GM23338 (cell line): Measurements from ENCODE around the gene LHX1. TPM values are rescaled to one million over a fixed set of nuclear protein-coding genes. Genes with fewer than 3 reads are reported as not detected.

Experiments used
- ATAC-seq: fragments of 200-7000 bp; cut with Tn5 transposase; 3 replicates; pipeline ENCODE4 v1.9.1; 2020
- DNase-seq: peaks from one replicate; pipeline ENCODE4 v3.0.0-alpha.2; 2015; ENCODE audit warnings: low spot score
- H2AFZ ChIP-seq: fragments of 200-600 bp; sonication (generic); 2 replicates; pipeline ENCODE4 v1.8.0; 2016; ENCODE audit warnings: antibody characterized with exemption, mild to moderate bottlenecking, moderate library complexity
- H3F3A ChIP-seq: fragments of 200-600 bp; sonication (generic); replicated peaks from 2 replicates; pipeline ENCODE4 v1.8.0; 2017; ENCODE audit warnings: antibody characterized with exemption, mixed run types, low read depth
- H3K27ac ChIP-seq: fragments of 200-600 bp; sonication (generic); 2 replicates; pipeline ENCODE4 v1.6.1; 2016; ENCODE audit warnings: low read depth
- H3K27me3 ChIP-seq: fragments of 200-600 bp; sonication (generic); 2 replicates; pipeline ENCODE4 v1.8.0; 2016; ENCODE audit warnings: mild to moderate bottlenecking, mixed run types, moderate library complexity; ENCODE audit not compliant: insufficient read depth
- H3K36me3 ChIP-seq: fragments of 200-600 bp; sonication (generic); 2 replicates; pipeline ENCODE4 v1.8.0; 2016; ENCODE audit warnings: mild to moderate bottlenecking; ENCODE audit not compliant: insufficient read depth
- H3K4me1 ChIP-seq: fragments of 200-600 bp; sonication (generic); 2 replicates; pipeline ENCODE4 v1.8.0; 2016; ENCODE audit warnings: mild to moderate bottlenecking, moderate library complexity; ENCODE audit not compliant: insufficient read depth
- H3K4me2 ChIP-seq: fragments of 200-600 bp; sonication (generic); 2 replicates; pipeline ENCODE4 v1.7.1; 2017; ENCODE audit warnings: mixed run types
- H3K4me3 ChIP-seq: fragments of 200-600 bp; sonication (generic); 2 replicates; pipeline ENCODE4 v1.6.1; 2016; ENCODE audit warnings: mixed run types
- H3K79me2 ChIP-seq: fragments of 200-600 bp; sonication (generic); replicated peaks from 2 replicates; pipeline ENCODE4 v1.8.0; 2017; ENCODE audit warnings: mild to moderate bottlenecking; ENCODE audit not compliant: insufficient read depth
- H3K9me2 ChIP-seq: fragments of 200-600 bp; sonication (generic); 2 replicates; pipeline ENCODE4 v1.8.0; 2017; ENCODE audit not compliant: insufficient read depth
- H4K20me1 ChIP-seq: fragments of 200-600 bp; sonication (generic); replicated peaks from 2 replicates; pipeline ENCODE4 v1.8.0; 2017; ENCODE audit warnings: mild to moderate bottlenecking; ENCODE audit not compliant: insufficient read depth
- H3K27ac Mint-ChIP-seq: 2 replicates; pipeline ENCODE4 v1.8.0; 2020; ENCODE audit warnings: inconsistent platforms, mild to moderate bottlenecking, moderate library complexity, mixed read lengths
- H3K27me3 Mint-ChIP-seq: 3 replicates; pipeline ENCODE4 v1.8.0; 2022; ENCODE audit warnings: low read depth, mild to moderate bottlenecking, moderate library complexity, mixed read lengths, inconsistent platforms; ENCODE audit not compliant: insufficient read depth, poor library complexity
- H3K36me3 Mint-ChIP-seq: 3 replicates; pipeline ENCODE4 v1.8.0; 2021; ENCODE audit warnings: low read depth, mild to moderate bottlenecking, inconsistent platforms, moderate library complexity, mixed read lengths
- H3K4me1 Mint-ChIP-seq: 3 replicates; pipeline ENCODE4 v1.8.0; 2020; ENCODE audit warnings: mild to moderate bottlenecking, inconsistent platforms, mixed read lengths
- H3K4me3 Mint-ChIP-seq: 3 replicates; pipeline ENCODE4 v1.8.0; 2021; ENCODE audit warnings: moderate library complexity, mild to moderate bottlenecking, inconsistent platforms, mixed read lengths
- H3K9me3 Mint-ChIP-seq: 3 replicates; pipeline ENCODE4 v1.8.0; 2020; ENCODE audit warnings: moderate library complexity, mild to moderate bottlenecking, inconsistent platforms, mixed read lengths
- CREB1 ChIP-seq: fragments of 250-450 bp; sonication (Bioruptor Pico); IDR thresholded peaks from 2 replicates; pipeline ENCODE4 v1.5.0; 2020; ENCODE audit warnings: low read depth, mild to moderate bottlenecking, moderate library complexity
- EZH2 ChIP-seq: fragments of 200-600 bp; sonication (generic); IDR thresholded peaks from one replicate; pipeline ENCODE4 v1.8.0; 2017; ENCODE audit warnings: antibody characterized with exemption, mild to moderate bottlenecking, low read depth; ENCODE audit not compliant: unreplicated experiment
- EZH2phosphoT487 ChIP-seq: fragments of 200-600 bp; sonication (generic); IDR thresholded peaks from one replicate; pipeline ENCODE4 v1.8.1; 2018; ENCODE audit warnings: antibody characterized with exemption; ENCODE audit not compliant: unreplicated experiment
- JUNB ChIP-seq: IDR thresholded peaks from one replicate; pipeline ENCODE4 v1.6.1; 2016; ENCODE audit warnings: antibody characterized with exemption; ENCODE audit not compliant: unreplicated experiment
- NANOG ChIP-seq: IDR thresholded peaks from 2 replicates; pipeline ENCODE4 v1.6.1; 2016; ENCODE audit warnings: antibody characterized with exemption, borderline replicate concordance
- POLR2AphosphoS5 ChIP-seq: IDR thresholded peaks from 2 replicates; pipeline ENCODE4 v1.6.1; 2016; ENCODE audit warnings: antibody characterized with exemption, low read depth
- STAT1 ChIP-seq: IDR thresholded peaks from one replicate; pipeline ENCODE4 v1.6.1; 2016; ENCODE audit warnings: antibody characterized with exemption; ENCODE audit not compliant: unreplicated experiment
- ZNF114 ChIP-seq: fragments of 250-450 bp; sonication (Bioruptor Pico); IDR thresholded peaks from 2 replicates; pipeline ENCODE4 v1.5.0; 2020; ENCODE audit warnings: mild to moderate bottlenecking, moderate library complexity
- ZNF331 ChIP-seq: fragments of 250-450 bp; sonication (Bioruptor Pico); IDR thresholded peaks from 2 replicates; pipeline ENCODE4 v1.5.0; 2020; ENCODE audit warnings: low read depth, mild to moderate bottlenecking, moderate library complexity
- polyA plus RNA-seq: library from polyadenylated mRNA; unstranded; fragments of >200 nt; fragmentation: Nextera tagmentation; extraction: Ambion mirVana; gene quantifications from 2 replicates; pipeline ENCODE4 v1.2.1, GENCODE V29; 2016
- total RNA-seq: library from RNA; depleted of rRNA; stranded (reverse); fragments of >200 nt; shearing (Covaris generic); gene quantifications from 2 replicates; pipeline ENCODE4 v1.2.3, GENCODE V29; 2014
- TF ChIP-seq, protein P1 (sequence below): IDR thresholded peaks from one replicate; pipeline ENCODE4 v1.6.1; 2018; ENCODE audit warnings: antibody characterized with exemption; ENCODE audit not compliant: unreplicated experiment
- TF ChIP-seq, protein P2 (sequence below): IDR thresholded peaks from 2 replicates; pipeline ENCODE4 v1.6.1; 2016; ENCODE audit warnings: antibody characterized with exemption
- TF ChIP-seq, protein P3 (sequence below): fragments of 250-450 bp; sonication (Bioruptor Pico); IDR thresholded peaks from 2 replicates; pipeline ENCODE4 v1.5.0; 2020; ENCODE audit warnings: mild to moderate bottlenecking, moderate library complexity
- TF ChIP-seq, protein P4 (sequence below), 2 experiments: fragments of 200-600 bp in 1 of 2; sonication (generic) in 1 of 2; conservative IDR thresholded peaks; 2 replicates each; pipeline versions ENCODE4 v1.5.1 to v1.6.1; 2016 to 2017; ENCODE audit warnings: antibody characterized with exemption in 2 of 2, low read depth in 2 of 2, mild to moderate bottlenecking in 2 of 2, moderate library complexity in 1 of 2

Gene LHX1
- total and polyA plus RNA-seq, 2 experiments from 2014 or later = 0.52 to 0.74 TPM

DNA sequence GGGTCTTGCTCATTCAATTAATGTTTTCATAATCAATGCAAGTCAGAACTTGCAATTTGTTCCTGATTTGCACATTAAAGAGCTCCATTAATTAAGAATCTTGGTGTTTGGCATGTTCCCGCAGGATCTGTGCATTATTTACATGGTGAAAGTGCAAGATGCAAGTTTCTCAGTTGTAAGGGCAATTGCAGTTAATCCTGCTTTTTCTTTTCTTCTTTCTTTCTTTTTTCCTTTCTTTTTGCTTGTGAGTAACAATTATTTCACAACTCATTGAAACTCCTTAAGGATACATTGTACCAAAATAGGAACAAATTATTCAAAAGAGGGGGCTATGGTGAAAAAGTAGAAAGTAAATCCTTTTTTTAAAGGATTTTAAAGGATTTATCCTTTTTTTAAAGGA lies 35.6 kb downstream of the LHX1 start:
- Mint-ChIP-seq H3K27me3 (no peaks in the 10 kb centered on the region), H3K4me3 (no peak overlapping the region), H3K9me3 (no peaks in the 10 kb centered on the region; the same call in 2 of the 3 replicates), H3K36me3 (peaks cover 13% of the 10 kb centered on the region), H3K27ac (peak overlapping the region; percentile 54), H3K4me1 (peaks cover 21% of the 10 kb centered on the region)
- H3K4me2 ChIP-seq = no peak overlapping the region
- H3K4me3 ChIP-seq = no peak overlapping the region
- no peak for ATAC-seq
- H3K27me3 ChIP-seq = no peaks in the 10 kb centered on the region
- no peak overlapping the region for H2AFZ ChIP-seq
- peaks cover 11% of the 10 kb centered on the region for H4K20me1 ChIP-seq
- no peak for DNase-seq
- peaks cover 9% of the 10 kb centered on the region for H3K4me1 ChIP-seq
- no peaks in the 10 kb centered on the region for H3F3A ChIP-seq
- no peaks in the 10 kb centered on the region for H3K36me3 ChIP-seq
- peaks cover 14% of the 10 kb centered on the region for H3K79me2 ChIP-seq
- no peaks in the 10 kb centered on the region for H3K9me2 ChIP-seq
- TF ChIP-seq STAT1 (no peak), CREB1 (CRISPR knock-in tag) (no peak), ZNF114 (CRISPR knock-in tag) (no peak), ZNF331 (CRISPR knock-in tag) (no peak), EZH2 (no peak), POLR2AphosphoS5 (no peak), JUNB (no peak), EZH2phosphoT487 (no peak), NANOG (no peak)
- TF ChIP-seq, protein P1, sequence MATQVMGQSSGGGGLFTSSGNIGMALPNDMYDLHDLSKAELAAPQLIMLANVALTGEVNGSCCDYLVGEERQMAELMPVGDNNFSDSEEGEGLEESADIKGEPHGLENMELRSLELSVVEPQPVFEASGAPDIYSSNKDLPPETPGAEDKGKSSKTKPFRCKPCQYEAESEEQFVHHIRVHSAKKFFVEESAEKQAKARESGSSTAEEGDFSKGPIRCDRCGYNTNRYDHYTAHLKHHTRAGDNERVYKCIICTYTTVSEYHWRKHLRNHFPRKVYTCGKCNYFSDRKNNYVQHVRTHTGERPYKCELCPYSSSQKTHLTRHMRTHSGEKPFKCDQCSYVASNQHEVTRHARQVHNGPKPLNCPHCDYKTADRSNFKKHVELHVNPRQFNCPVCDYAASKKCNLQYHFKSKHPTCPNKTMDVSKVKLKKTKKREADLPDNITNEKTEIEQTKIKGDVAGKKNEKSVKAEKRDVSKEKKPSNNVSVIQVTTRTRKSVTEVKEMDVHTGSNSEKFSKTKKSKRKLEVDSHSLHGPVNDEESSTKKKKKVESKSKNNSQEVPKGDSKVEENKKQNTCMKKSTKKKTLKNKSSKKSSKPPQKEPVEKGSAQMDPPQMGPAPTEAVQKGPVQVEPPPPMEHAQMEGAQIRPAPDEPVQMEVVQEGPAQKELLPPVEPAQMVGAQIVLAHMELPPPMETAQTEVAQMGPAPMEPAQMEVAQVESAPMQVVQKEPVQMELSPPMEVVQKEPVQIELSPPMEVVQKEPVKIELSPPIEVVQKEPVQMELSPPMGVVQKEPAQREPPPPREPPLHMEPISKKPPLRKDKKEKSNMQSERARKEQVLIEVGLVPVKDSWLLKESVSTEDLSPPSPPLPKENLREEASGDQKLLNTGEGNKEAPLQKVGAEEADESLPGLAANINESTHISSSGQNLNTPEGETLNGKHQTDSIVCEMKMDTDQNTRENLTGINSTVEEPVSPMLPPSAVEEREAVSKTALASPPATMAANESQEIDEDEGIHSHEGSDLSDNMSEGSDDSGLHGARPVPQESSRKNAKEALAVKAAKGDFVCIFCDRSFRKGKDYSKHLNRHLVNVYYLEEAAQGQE = no peak
- TF ChIP-seq, protein P2, sequence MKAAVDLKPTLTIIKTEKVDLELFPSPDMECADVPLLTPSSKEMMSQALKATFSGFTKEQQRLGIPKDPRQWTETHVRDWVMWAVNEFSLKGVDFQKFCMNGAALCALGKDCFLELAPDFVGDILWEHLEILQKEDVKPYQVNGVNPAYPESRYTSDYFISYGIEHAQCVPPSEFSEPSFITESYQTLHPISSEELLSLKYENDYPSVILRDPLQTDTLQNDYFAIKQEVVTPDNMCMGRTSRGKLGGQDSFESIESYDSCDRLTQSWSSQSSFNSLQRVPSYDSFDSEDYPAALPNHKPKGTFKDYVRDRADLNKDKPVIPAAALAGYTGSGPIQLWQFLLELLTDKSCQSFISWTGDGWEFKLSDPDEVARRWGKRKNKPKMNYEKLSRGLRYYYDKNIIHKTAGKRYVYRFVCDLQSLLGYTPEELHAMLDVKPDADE = no peak
- TF ChIP-seq, protein P3, sequence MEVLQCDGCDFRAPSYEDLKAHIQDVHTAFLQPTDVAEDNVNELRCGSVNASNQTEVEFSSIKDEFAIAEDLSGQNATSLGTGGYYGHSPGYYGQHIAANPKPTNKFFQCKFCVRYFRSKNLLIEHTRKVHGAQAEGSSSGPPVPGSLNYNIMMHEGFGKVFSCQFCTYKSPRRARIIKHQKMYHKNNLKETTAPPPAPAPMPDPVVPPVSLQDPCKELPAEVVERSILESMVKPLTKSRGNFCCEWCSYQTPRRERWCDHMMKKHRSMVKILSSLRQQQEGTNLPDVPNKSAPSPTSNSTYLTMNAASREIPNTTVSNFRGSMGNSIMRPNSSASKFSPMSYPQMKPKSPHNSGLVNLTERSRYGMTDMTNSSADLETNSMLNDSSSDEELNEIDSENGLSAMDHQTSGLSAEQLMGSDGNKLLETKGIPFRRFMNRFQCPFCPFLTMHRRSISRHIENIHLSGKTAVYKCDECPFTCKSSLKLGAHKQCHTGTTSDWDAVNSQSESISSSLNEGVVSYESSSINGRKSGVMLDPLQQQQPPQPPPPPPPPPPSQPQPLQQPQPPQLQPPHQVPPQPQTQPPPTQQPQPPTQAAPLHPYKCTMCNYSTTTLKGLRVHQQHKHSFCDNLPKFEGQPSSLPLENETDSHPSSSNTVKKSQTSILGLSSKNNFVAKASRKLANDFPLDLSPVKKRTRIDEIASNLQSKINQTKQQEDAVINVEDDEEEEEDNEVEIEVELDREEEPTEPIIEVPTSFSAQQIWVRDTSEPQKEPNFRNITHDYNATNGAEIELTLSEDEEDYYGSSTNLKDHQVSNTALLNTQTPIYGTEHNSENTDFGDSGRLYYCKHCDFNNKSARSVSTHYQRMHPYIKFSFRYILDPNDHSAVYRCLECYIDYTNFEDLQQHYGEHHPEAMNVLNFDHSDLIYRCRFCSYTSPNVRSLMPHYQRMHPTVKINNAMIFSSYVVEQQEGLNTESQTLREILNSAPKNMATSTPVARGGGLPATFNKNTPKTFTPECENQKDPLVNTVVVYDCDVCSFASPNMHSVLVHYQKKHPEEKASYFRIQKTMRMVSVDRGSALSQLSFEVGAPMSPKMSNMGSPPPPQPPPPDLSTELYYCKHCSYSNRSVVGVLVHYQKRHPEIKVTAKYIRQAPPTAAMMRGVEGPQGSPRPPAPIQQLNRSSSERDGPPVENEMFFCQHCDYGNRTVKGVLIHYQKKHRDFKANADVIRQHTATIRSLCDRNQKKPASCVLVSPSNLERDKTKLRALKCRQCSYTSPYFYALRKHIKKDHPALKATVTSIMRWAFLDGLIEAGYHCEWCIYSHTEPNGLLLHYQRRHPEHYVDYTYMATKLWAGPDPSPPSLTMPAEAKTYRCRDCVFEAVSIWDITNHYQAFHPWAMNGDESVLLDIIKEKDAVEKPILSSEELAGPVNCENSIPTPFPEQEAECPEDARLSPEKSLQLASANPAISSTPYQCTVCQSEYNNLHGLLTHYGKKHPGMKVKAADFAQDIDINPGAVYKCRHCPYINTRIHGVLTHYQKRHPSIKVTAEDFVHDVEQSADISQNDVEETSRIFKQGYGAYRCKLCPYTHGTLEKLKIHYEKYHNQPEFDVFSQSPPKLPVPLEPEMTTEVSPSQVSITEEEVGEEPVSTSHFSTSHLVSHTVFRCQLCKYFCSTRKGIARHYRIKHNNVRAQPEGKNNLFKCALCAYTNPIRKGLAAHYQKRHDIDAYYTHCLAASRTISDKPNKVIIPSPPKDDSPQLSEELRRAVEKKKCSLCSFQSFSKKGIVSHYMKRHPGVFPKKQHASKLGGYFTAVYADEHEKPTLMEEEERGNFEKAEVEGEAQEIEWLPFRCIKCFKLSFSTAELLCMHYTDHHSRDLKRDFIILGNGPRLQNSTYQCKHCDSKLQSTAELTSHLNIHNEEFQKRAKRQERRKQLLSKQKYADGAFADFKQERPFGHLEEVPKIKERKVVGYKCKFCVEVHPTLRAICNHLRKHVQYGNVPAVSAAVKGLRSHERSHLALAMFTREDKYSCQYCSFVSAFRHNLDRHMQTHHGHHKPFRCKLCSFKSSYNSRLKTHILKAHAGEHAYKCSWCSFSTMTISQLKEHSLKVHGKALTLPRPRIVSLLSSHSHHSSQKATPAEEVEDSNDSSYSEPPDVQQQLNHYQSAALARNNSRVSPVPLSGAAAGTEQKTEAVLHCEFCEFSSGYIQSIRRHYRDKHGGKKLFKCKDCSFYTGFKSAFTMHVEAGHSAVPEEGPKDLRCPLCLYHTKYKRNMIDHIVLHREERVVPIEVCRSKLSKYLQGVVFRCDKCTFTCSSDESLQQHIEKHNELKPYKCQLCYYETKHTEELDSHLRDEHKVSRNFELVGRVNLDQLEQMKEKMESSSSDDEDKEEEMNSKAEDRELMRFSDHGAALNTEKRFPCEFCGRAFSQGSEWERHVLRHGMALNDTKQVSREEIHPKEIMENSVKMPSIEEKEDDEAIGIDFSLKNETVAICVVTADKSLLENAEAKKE (CRISPR knock-in tag) = no peak
- TF ChIP-seq, protein P4, sequence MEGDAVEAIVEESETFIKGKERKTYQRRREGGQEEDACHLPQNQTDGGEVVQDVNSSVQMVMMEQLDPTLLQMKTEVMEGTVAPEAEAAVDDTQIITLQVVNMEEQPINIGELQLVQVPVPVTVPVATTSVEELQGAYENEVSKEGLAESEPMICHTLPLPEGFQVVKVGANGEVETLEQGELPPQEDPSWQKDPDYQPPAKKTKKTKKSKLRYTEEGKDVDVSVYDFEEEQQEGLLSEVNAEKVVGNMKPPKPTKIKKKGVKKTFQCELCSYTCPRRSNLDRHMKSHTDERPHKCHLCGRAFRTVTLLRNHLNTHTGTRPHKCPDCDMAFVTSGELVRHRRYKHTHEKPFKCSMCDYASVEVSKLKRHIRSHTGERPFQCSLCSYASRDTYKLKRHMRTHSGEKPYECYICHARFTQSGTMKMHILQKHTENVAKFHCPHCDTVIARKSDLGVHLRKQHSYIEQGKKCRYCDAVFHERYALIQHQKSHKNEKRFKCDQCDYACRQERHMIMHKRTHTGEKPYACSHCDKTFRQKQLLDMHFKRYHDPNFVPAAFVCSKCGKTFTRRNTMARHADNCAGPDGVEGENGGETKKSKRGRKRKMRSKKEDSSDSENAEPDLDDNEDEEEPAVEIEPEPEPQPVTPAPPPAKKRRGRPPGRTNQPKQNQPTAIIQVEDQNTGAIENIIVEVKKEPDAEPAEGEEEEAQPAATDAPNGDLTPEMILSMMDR (conservative IDR thresholded peaks at IDR 0.05; ENCODE audit: low read depth in 2 of 2) = no peak
- peak overlapping the region; percentile 1; the same call in 1 of the 2 replicates for H3K27ac ChIP-seq
